ENCODE measurements around the gene ACTA2.

ACTA2 gene

GRCh38 chr10:88981435-88981834 lies 28.9 kb upstream of the ACTA2 start:
- no peak for DNase-seq (ENCODE audit: low spot score)

- no peak for DNase-seq (ENCODE audit: low spot score)
These were observed 28.2 kb upstream of the ACTA2 start for GRCh38 chr10:88980800-88981199.

GRCh38 chr10:88980247-88980646 lies 27.7 kb upstream of the ACTA2 start:
- DNase-seq (ENCODE audit: low spot score): no peak

- no peak for DNase-seq (ENCODE audit: low spot score)
These were observed 27.0 kb upstream of the ACTA2 start for GRCh38 chr10:88979603-88980002.

- no peak for DNase-seq (ENCODE audit: low spot score)
These were observed 26.6 kb upstream of the ACTA2 start for GRCh38 chr10:88979153-88979562.

- DNase-seq (ENCODE audit: low spot score): no peak
These were observed 25.9 kb upstream of the ACTA2 start for GRCh38 chr10:88978463-88978862.

- DNase-seq (ENCODE audit: low spot score): no peak
These were observed 22.8 kb upstream of the ACTA2 start for GRCh38 chr10:88975377-88975720.

GRCh38 chr10:88974446-88975376 lies 22.1 kb upstream of the ACTA2 start:
- no peak for DNase-seq (ENCODE audit: low spot score)

- DNase-seq (ENCODE audit: low spot score): no peak
These were observed 21.4 kb upstream of the ACTA2 start for GRCh38 chr10:88974012-88974411.

- no peak for DNase-seq (ENCODE audit: low spot score)
These were observed 18.9 kb upstream of the ACTA2 start for GRCh38 chr10:88971221-88972061.

- DNase-seq (ENCODE audit: low spot score): no peak
These were observed 15.8 kb upstream of the ACTA2 start for GRCh38 chr10:88968391-88968790.

GRCh38 chr10:88966797-88967196 lies 14.2 kb upstream of the ACTA2 start:
- no peak for DNase-seq (ENCODE audit: low spot score)

GRCh38 chr10:88964869-88965415 lies 12.4 kb upstream of the ACTA2 start:
- DNase-seq (ENCODE audit: low spot score): no peak

- no peak for DNase-seq (ENCODE audit: low spot score)
These were observed 11.8 kb upstream of the ACTA2 start for GRCh38 chr10:88964360-88964759.

- no peak for DNase-seq (ENCODE audit: low spot score)
These were observed 10.7 kb upstream of the ACTA2 start for GRCh38 chr10:88963318-88963717.

- DNase-seq (ENCODE audit: low spot score): no peak
These were observed 9.8 kb upstream of the ACTA2 start for GRCh38 chr10:88962336-88962735.

- no peak for DNase-seq (ENCODE audit: low spot score)
These were observed 8.7 kb upstream of the ACTA2 start for GRCh38 chr10:88961266-88961665.

GRCh38 chr10:88960802-88961201 lies 8.2 kb upstream of the ACTA2 start:
- DNase-seq (ENCODE audit: low spot score): no peak

- no peak for DNase-seq (ENCODE audit: low spot score)
These were observed 6.1 kb upstream of the ACTA2 start for GRCh38 chr10:88958721-88959120.

GRCh38 chr10:88957381-88957780 lies 4.8 kb upstream of the ACTA2 start:
- no peak for DNase-seq (ENCODE audit: low spot score)

- DNase-seq (ENCODE audit: low spot score): no peak
These were observed 2.0 kb upstream of the ACTA2 start for GRCh38 chr10:88954458-88955083.

GRCh38 chr10:88953662-88954061 lies 1.1 kb upstream of the ACTA2 start:
- DNase-seq (ENCODE audit: low spot score): no peak

Measured in putamen (tissue), 1 donor.